GM18907 (cell line): ENCODE measurements around the gene NCLN.
"Not testable (repeated sequence)": the region's sequence is repeated elsewhere in the genome, so short reads cannot be mapped to it uniquely, and the experiment has no call there.

Source experiments
- ATAC-seq: cut with Tn5 transposase; IDR thresholded peaks from one replicate; pipeline ENCODE4 v1.9.1; 2021; ENCODE audit warnings: mild to moderate bottlenecking, moderate library complexity; ENCODE audit not compliant: unreplicated experiment

NCLN gene

GRCh38 chr19:3222709-3223108 is 37.0 kb downstream of the NCLN start:
- ATAC-seq = no peak

GRCh38 chr19:3224346-3225168 is 38.8 kb downstream of the NCLN start, which contains the start of gene CELF5:
TSS of gene CELF5 (plus strand) at chr19:3224661. CDS start at chr19:3224740, 79 bp downstream.
- ATAC-seq = no peak

- ATAC-seq = no peak
Measured at GRCh38 chr19:3225169-3225485, 39.4 kb downstream of the NCLN start.

GRCh38 chr19:3225677-3226093 is 40.0 kb downstream of the NCLN start:
- no peak for ATAC-seq

GRCh38 chr19:3227054-3227626 is 41.4 kb downstream of the NCLN start:
- ATAC-seq = no peak

- ATAC-seq = no peak
Measured at GRCh38 chr19:3229346-3229743, 43.6 kb downstream of the NCLN start.

- no peak for ATAC-seq
Measured at GRCh38 chr19:3229888-3230496, 44.3 kb downstream of the NCLN start.

GRCh38 chr19:3231288-3231687 is 45.6 kb downstream of the NCLN start:
- ATAC-seq = no peak

GRCh38 chr19:3233116-3233515 is 47.4 kb downstream of the NCLN start:
- ATAC-seq = no peak

GRCh38 chr19:3233831-3234230 is 48.1 kb downstream of the NCLN start:
- no peak for ATAC-seq

- no peak for ATAC-seq
Measured at GRCh38 chr19:3234800-3235199, 49.1 kb downstream of the NCLN start.

GRCh38 chr19:3235604-3236003 is 49.9 kb downstream of the NCLN start:
- ATAC-seq = not testable (repeated sequence)

GRCh38 chr19:3236272-3236671 is 50.5 kb downstream of the NCLN start:
- ATAC-seq = no peak

GRCh38 chr19:3238066-3238561 is 52.4 kb downstream of the NCLN start:
- no peak for ATAC-seq

- ATAC-seq = no peak
Measured at GRCh38 chr19:3239367-3239766, 53.6 kb downstream of the NCLN start.

- no peak for ATAC-seq
Measured at GRCh38 chr19:3243819-3244700, 58.3 kb downstream of the NCLN start.

- no peak for ATAC-seq
Measured at GRCh38 chr19:3245050-3245449, 59.3 kb downstream of the NCLN start.

GRCh38 chr19:3248728-3249326 is 63.1 kb downstream of the NCLN start:
- ATAC-seq = no peak

GRCh38 chr19:3249408-3249807 is 63.7 kb downstream of the NCLN start:
- no peak for ATAC-seq

- no peak for ATAC-seq
Measured at GRCh38 chr19:3250675-3251074, 64.9 kb downstream of the NCLN start.

- ATAC-seq = no peak
Measured at GRCh38 chr19:3251229-3251628, 65.5 kb downstream of the NCLN start.
